Nephron progenitor cell (in vitro differentiated cells): ENCODE measurements around the gene CHST8.

Experiments
- DNase-seq: peaks from one replicate; pipeline ENCODE4 v3.0.0; 2021
- H3K27ac Mint-ChIP-seq: 2 replicates; pipeline ENCODE4 v1.8.0; 2021; ENCODE audit warnings: mild to moderate bottlenecking, moderate library complexity, mixed read lengths
- H3K27me3 Mint-ChIP-seq: 2 replicates; pipeline ENCODE4 v1.8.0; 2021; ENCODE audit warnings: mild to moderate bottlenecking, low read depth, mixed read lengths; ENCODE audit not compliant: poor library complexity
- H3K36me3 Mint-ChIP-seq: 2 replicates; pipeline ENCODE4 v1.8.0; 2021; ENCODE audit warnings: low read depth, mixed read lengths
- H3K4me1 Mint-ChIP-seq: 2 replicates; pipeline ENCODE4 v1.8.0; 2021; ENCODE audit warnings: mixed read lengths
- H3K4me3 Mint-ChIP-seq: 2 replicates; pipeline ENCODE4 v1.8.0; 2021; ENCODE audit warnings: mild to moderate bottlenecking, moderate library complexity, mixed read lengths
- H3K9me3 Mint-ChIP-seq: 2 replicates; pipeline ENCODE4 v1.8.0; 2021; ENCODE audit warnings: mild to moderate bottlenecking, moderate library complexity, mixed read lengths
- CTCF ChIP-seq: fragments of 200-600 bp; sonication (generic); IDR thresholded peaks from 2 replicates; pipeline ENCODE4 v1.5.0; 2021; ENCODE audit warnings: antibody characterized with exemption

CHST8 gene

GRCh38 chr19:33758541-33759013 is 136.8 kb downstream of the CHST8 start:
- Mint-ChIP-seq H3K27ac (no peak overlapping the region), H3K9me3 (no peaks in the 10 kb centered on the region), H3K4me1 (peaks cover 20% of the 10 kb centered on the region), H3K4me3 (no peak overlapping the region), H3K36me3 (no peaks in the 10 kb centered on the region), H3K27me3 (peaks cover 27% of the 10 kb centered on the region)
- no peak for TF ChIP-seq CTCF
- DNase-seq: no peak

DNA sequence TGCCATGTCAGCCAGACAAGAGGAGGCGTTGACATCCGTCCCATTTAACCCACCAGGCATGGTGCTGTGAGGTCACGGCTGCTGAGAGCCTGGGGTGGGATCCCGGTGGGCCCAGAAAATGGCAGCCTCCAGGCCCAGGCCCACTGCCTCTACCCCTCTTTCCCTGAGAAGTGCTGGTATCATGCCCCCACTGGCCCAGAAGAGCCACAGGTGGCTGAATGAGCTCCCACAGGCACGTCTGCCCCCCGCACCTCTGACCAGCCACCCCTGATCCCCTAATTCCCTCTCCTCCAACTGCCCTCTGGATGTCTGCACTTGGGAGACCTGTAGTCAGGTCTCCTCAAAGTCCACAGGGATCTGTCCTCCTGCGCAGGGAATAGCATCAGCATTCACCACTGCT is 137.6 kb downstream of the CHST8 start:
- TF ChIP-seq CTCF: no peak
- H3K27ac Mint-ChIP-seq: no peak overlapping the region
- no peak overlapping the region for H3K4me3 Mint-ChIP-seq
- DNase-seq: no peak
- H3K36me3 Mint-ChIP-seq: no peaks in the 10 kb centered on the region
- H3K4me1 Mint-ChIP-seq: peaks cover 20% of the 10 kb centered on the region
- no peaks in the 10 kb centered on the region for H3K9me3 Mint-ChIP-seq
- peaks cover 27% of the 10 kb centered on the region for H3K27me3 Mint-ChIP-seq

GRCh38 chr19:33763633-33764371 is 142.0 kb downstream of the CHST8 start:
- no peaks in the 10 kb centered on the region for H3K36me3 Mint-ChIP-seq
- H3K4me3 Mint-ChIP-seq: no peak overlapping the region
- TF ChIP-seq CTCF: no peak
- H3K9me3 Mint-ChIP-seq: no peaks in the 10 kb centered on the region
- peaks cover 47% of the 10 kb centered on the region for H3K27me3 Mint-ChIP-seq
- no peak overlapping the region for H3K27ac Mint-ChIP-seq
- H3K4me1 Mint-ChIP-seq: no peaks in the 10 kb centered on the region
- no peak for DNase-seq

DNA sequence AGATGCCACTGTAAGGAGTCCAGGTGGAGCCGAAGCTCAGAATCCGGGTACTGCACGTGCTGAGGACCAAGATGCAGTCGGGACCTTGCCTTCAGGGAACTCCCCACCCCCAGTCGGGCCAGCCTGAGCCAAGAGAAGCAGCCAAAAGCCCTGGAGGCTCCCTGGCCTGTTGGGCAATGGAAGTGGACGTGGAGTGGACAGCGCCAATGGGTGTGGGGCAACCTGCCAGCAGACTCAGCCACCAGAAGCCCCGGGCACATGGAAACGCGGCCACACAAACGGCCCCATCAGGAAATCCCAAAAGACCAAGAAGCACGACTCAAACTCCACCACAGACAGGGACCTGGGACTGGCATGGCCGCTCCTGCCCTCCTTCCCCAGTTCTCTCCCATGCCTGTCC is 144.9 kb downstream of the CHST8 start:
- H3K27ac Mint-ChIP-seq: no peak overlapping the region
- no peak overlapping the region for H3K4me3 Mint-ChIP-seq
- no peak for TF ChIP-seq CTCF
- H3K36me3 Mint-ChIP-seq: no peaks in the 10 kb centered on the region
- DNase-seq: no peak
- no peaks in the 10 kb centered on the region for H3K4me1 Mint-ChIP-seq
- peaks cover 50% of the 10 kb centered on the region for H3K27me3 Mint-ChIP-seq
- H3K9me3 Mint-ChIP-seq: no peaks in the 10 kb centered on the region

DNA sequence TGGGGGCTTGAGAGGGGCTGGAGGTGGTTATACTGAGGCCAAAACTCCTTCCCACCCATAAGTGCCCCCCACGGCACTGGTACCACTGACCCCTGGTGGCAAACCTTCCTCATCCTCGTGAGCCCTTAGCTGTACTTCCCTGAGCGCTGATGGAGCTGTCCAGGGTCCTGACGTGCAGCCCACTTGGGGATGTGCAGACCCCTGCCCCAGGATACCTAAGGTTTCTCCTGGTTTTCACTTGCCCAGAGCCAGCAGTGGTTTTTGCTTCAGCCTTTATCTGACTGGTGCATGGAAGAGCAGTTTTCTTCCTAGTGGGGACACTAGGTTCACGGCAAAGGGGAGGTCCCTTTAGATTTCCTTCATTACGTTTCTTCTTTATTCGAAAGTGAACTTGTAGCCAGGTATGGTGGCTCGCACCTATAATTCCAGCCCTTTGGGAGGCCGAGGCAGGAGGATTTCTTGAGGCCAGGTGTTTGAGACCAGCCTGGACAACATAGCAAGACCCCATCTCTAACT is 146.2 kb downstream of the CHST8 start:
- peak; percentile 98 for DNase-seq
- H3K9me3 Mint-ChIP-seq: no peaks in the 10 kb centered on the region
- no peaks in the 10 kb centered on the region for H3K36me3 Mint-ChIP-seq
- H3K4me1 Mint-ChIP-seq: no peaks in the 10 kb centered on the region
- peak; percentile 56 for TF ChIP-seq CTCF
- H3K27ac Mint-ChIP-seq: no peak overlapping the region
- no peak overlapping the region for H3K4me3 Mint-ChIP-seq
- peaks cover 47% of the 10 kb centered on the region for H3K27me3 Mint-ChIP-seq

GRCh38 chr19:33769208-33769607 is 147.5 kb downstream of the CHST8 start:
- Mint-ChIP-seq H3K27me3 (peaks cover 51% of the 10 kb centered on the region), H3K4me1 (no peaks in the 10 kb centered on the region), H3K27ac (no peak overlapping the region), H3K36me3 (no peaks in the 10 kb centered on the region), H3K9me3 (no peaks in the 10 kb centered on the region), H3K4me3 (no peak overlapping the region)
- no peak for TF ChIP-seq CTCF
- DNase-seq: no peak
